CD4-positive, alpha-beta T cell treated with Interleukin-21 for 1 hour (primary cell): ENCODE results near the gene ZBTB42.
A peak's percentile ranks its signal among the peaks of the same experiment; 100 is the strongest.

ENCODE experiments used
- DNase-seq: peaks from one replicate; pipeline ENCODE4 v3.0.0-alpha.2; 2020

ZBTB42 gene

DNA sequence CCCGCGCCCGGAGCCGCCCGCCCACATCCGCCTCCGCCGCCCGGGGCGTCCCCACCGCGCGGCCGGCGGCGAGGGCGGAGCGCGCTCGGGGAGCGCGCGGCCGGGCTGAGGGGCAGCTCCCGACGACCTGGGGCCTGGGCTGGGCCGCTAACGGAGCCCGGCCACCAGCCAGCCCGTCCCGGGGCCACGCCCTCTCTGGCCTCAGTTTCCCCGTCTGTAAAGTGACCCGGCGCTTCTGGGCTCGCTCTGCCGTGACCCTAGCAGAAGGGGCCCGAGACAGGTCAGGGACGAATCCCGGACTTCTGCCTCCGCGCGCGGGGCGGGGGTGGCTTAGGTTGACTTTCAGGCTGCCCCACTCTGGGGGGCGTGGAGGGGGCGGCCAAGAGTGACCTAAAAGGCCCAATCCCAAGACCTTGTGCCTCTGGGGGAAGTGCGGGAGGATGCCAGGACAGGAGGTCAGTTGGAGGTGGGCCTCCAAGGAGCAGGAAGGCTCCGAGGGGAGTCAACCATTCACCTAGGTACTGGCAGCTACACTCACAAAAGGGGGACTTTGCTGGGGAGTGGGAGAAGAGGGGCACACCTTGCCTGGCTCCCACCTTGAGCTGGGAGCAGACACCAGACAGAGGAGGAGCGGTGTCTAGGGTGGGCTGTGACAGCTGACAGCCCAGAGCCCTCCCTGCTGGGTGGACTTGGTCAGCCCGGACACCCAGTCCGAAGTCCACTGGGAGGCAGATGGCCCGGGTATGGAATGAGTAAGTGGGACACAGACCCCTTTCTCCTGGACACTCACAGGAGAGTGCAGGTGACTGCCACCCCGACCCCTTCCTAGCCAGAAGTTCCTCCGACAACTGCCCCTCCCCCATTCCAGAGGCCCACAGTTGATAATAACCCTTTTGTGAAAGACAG lies 4.9 kb upstream of the ZBTB42 start:
- DNase-seq: peak; percentile 74

DNA sequence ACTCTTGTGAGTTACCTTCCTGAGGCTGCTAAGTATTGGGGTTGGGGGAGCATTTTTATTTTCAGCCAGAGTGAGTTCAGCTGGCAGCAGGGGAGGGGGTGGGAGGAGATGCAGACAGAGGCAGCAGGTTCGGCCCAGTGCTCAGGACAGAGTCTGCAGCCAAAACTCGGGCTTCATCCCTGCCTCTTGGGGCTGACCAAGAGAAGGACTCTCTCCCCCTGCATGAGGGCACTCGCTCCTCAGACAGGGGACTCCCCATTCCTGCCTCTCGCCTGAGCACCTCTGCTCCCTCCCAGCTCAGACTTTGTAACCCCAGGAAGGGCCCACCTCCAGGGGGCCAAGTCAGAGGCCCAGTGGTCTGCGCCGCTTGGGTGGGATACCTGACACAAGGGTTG lies 4.2 kb upstream of the ZBTB42 start:
- no peak for DNase-seq

DNA sequence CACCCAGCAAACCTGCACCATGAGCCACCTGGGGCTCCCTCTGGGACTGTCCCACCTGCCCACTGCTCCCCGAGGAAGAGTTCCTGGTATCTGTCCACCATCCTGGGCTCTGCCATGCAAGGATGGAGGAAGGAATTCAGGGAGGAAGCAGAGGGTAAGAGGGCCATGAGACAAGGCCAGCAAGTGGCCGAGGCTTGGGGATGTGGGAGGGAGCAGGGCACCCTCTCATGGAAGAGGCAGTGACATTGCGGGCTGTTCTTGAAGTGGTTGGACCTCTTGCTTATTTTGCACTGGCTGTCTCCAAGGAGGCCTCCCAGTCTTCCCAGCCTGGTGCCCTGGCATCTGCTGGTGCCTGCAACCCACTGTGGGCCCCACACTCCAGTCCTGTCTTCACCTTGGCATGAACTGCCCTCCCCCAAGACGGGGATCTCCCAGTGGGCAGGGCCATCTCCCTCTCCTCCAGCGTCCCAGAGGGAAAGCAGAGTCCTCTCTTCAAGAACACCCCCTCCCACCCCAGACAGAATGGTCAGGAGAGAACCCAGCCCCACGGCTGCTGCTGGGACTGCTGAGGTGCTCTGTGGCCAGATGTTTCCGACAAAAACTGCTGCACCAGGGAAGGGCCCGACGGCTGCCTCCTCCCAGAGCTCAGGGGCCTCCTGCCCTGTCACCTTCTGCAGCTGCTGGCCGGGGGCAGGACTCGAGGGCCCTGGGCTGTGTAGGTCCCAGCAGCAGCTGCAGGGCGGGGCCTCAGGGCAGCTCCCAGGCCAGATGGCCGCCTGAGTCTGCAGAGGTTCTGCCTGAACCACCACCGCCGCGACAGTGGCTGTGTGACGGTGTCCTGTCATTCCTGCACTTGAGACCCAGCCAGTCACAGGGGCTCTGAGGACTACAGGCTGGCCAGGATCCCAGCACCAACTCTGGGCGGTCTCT lies 3.5 kb upstream of the ZBTB42 start:
- no peak for DNase-seq

DNA sequence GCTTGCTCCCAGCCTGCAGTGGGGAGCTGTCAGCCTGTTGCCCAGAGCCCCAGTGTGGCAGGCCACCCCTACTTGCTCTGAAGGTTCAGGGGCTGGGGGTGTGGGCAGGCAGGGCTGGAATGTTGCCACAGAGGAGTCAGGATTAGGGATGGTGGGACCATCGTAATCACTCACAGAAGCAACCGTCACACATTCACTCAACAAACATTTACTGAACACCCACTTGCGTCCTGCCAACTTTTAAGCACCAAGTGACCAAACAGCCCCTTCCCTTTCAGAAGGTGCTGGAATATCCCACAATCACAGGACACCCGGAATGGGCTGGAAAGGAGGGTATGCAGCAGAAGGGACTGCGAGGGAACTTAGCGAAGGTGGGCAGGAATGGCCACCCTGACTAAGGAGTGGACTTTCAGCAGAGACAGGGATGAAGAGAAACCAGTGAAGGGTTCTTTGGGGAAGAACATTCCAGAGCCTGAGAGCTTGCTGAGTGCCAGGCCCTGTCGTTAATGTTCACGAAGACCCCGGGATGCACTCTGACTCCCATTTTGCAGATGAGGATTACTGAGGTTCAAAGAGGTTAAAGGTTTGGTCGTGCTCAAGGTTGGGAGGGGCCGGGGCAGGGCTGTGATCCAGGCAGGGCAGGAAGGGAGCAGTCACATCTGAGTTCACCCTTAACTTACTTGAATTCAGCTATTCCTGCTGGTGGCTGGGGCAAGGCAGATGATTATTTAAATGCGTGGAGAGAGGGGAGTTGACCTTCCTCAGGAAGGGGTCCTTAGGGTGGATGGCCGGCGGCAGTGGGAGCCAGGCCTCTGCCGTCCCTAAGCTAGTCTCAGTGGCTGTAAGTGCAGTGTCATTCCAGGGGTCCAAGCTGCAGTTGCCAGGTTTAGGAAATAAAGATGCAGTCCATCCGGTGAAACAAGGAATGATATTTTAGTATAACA lies 2.3 kb upstream of the ZBTB42 start:
- DNase-seq: no peak

DNA sequence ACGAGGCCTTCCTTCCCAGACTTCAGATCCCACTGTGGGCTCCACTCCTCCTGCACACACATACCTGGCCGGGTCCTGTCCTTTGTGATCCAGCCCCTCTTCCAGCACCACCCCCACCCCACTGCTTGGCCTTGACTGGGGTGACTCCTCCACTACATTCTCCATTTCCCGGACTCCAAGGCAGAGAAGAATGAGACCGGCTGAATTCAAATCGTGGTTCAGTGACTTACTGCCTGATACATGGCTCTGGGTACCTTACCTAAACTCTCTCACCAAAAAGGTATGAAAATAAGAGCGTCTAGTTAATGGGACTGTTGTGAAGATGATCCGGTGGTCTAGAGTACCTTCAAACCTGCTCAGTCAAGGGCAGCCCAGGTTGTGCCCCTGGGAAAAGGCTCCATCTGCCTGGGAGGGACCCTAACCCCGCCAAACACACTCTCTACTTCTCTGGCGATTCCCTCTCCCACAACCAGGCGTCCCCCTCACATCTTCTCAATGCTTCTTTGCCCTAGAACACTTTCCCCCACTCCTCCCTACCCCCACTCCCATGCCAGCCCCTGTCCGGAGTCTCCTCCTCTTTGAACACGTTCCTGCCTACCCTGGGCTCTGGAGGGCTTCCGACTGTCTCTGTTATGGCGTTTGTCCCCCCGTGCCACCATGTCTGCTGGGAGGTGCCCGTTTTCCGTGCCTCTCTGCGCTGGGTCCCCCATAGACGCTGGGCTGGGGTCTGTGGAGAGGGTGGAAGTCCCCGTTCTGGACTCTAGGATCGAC lies 1.5 kb upstream of the ZBTB42 start:
- peak; percentile 32 for DNase-seq

DNA sequence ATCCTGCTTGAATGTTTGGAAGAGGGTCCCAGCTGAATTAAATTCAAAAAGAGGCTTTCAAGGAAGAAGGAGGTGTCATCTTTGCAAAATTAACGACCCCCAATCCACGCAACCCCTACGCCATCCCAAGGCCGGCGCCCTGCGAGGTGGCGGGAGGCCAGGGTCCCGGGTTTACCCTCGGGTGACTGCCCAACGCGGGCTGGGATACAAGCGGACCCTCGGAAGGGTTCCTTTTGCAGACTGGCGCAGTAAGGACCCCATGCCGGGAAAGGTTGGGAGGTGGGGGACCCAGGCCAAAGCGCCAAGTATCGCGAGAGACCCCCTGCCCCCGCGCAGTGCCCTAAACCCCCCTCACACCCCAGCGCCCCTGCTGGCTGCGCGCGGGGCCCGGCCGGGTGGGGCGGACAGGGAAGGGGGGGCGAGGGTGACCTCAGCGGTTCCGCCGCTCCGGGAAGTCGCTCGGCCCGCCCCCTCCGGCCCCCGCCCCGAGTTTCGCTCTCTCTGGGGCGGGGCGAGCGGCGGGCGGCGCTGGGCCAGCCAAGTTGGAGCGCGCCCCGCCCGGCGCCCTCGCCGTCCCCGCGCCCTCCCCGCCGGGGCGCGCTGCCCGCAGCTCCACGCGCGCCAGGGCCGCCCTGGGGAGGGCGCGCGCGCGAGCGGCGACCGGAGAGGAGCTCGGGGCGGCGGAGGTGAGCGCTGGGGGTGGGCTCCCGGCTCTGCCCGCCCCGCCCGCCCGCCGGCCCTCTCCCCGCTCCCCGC lies 708 bp upstream of the ZBTB42 start:
- DNase-seq: peak; percentile 89

DNA sequence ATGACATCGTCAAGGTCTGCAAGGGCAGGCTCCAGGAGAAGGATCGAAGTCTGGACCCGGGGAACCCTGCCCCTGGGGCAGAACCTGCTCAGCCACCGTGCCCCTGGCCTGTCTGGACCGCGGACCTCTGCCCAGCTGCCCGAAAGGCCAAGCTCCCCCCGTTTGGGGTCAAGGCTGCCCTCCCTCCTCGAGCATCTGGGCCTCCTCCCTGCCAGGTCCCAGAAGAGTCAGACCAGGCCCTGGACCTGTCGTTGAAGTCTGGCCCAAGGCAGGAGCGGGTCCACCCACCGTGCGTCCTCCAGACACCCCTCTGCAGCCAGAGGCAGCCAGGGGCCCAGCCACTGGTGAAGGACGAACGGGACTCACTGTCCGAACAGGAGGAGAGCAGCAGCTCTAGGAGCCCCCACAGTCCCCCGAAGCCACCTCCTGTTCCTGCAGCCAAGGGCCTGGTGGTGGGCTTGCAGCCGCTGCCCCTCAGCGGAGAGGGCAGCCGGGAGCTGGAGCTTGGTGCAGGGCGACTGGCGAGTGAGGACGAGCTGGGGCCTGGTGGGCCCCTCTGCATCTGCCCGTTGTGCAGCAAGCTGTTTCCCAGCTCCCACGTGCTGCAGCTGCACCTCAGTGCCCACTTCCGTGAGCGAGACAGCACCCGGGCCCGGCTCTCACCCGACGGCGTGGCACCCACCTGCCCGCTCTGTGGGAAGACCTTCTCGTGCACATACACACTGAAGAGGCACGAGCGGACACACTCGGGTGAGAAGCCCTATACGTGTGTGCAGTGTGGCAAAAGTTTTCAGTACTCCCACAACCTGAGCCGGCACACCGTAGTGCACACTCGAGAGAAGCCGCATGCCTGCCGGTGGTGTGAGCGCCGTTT lies 856 bp downstream of the ZBTB42 start:
- no peak for DNase-seq

DNA sequence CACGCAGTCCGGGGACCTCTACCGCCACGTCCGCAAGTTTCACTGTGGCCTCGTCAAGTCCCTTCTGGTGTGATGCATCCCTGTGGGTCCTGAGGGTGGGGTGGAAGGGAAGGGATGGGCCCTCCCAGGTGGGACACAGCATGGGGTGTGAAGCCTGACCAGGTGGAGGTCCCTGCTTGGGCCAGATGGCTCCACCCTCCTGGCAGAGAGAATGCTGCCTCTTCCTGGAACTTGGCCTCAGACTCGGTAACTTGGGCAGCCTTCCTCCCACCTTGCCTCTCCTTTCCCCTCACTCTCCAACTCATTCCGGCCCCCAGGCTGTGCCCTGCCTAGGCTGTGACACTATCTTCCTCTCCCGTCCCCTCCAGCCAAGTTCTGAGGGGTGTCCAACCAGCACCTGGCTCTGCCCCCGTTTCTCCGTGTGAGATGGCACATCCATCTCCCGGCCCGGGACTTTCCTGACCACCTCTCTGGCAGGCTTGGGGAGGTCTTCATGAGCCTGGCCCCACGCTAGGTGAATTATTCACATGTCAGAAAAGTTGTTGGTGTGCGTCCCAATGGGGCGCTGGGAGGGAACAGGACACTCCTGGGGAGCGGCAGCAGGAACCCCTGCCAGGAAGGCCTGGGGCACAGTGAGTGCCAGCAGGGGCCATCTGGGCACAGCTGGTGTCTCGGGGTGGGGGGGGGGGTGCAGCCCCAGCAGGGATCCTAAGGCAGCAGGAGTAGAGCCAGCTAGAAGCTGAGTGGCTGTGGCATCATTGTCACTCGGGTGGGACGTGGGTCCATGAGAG lies 1.7 kb downstream of the ZBTB42 start:
- no peak for DNase-seq

DNA sequence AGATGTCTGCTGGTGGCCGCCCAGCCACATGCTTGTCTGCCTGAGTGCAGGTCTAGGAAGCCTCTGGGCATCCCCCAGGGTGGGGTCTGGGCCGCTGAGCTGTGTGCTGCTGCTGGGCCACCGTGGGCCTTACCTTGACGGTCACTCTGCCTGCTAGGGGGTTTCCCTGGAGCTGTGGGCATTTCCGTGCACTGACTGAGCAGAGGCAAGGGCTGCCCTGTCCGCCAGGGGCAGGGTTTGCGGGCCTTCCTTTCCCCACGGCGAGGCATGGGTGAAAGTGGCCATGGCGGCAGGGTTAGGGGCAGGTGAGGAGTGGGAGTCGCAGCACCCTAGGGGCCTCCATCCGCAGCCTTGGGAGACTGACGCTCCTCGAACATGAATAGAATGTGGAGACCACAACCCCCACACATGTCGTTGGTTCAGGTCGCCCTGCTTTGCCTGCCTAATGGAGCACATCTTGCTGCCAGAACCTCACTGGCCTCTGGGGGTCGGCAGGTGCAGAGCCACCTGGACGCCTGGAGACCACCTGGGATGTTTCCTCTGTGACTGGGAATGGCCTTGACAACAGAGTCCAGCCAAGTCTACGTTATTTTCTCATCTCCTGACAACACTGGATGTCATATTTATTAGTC lies 2.5 kb downstream of the ZBTB42 start:
- DNase-seq: no peak

DNA sequence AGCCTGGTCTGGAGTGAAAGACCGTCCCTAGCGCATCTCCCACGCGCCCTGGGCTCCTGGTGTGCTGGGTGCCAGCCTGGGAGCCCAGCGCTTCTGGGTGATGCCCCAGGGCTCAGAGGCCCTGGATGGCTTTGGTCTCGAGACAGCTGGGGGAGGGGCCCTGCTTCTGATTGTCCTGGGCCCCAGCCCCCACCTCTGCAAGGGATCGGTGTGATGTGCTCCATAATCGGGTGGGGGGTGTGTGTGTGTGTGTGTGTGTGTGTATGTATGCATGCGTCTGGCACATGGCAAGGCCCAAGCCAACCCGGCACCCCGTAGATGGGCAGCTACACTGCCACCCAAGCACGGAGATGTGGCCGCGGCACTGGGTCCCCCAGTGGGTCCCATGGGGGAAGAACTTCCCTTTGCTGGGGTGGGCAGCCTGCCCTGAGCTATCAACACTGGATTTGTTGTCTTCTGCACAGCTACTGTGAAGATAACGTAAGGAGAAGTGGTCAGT lies 3.1 kb downstream of the ZBTB42 start:
- no peak for DNase-seq

DNA sequence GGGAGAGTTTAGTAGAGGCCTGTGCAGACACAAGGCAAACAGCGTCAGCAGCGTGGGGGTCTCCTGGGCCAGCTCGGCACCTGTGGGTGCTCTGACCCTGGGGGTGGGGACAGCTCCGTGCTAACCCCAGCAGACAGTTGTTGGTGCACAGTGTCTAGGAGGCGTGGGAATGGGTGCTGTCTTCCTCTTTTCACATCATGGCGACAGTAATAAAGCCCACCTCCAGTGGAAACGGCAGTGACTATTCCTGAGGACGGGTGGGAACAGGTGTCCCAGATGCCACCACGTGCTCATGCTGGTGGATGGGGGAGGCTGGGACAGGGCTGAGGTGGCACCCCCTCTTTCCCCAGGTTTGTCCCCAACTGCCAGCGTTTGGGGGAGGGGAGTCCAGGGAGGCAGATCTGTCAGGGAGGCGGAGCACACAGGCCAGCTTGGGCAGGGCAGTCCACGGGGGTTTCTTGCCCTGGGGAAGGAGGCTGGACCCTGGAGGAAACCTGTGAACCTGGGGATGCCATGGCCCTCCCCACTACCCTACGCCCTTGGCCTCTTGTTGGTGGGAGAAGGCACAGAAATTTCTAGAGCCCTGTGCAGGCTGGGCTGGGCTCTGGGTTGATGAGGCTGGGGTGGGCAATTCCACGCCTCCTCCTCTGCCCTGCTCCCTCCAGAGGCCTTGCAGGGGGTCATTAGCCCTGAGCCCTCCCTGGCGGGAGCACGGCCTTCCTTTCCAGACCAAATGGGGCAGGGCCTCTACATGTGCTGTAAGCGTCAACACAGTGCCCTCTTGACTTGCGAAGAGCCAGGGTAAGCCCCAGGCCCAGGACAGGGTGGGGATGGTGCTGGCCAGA lies 3.8 kb downstream of the ZBTB42 start:
- DNase-seq: no peak

DNA sequence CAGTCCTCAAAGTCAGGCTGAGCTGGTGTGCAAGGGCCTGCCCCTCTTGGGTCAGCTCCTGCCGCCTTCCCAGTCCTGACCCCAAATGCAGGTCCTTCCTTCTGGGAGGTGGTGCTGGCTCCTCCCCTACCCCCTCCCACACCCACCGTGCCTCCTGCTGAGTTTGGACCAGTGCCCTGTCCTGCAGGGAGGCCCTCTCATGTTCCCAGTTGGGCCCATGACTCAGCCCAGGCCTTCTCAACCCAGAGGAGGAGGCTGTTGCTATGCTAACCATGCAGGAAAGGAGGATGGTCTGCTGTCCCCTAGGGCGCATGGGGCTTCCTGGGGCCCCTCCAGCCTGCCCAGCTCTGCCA lies 4.4 kb downstream of the ZBTB42 start:
- no peak for DNase-seq

DNA sequence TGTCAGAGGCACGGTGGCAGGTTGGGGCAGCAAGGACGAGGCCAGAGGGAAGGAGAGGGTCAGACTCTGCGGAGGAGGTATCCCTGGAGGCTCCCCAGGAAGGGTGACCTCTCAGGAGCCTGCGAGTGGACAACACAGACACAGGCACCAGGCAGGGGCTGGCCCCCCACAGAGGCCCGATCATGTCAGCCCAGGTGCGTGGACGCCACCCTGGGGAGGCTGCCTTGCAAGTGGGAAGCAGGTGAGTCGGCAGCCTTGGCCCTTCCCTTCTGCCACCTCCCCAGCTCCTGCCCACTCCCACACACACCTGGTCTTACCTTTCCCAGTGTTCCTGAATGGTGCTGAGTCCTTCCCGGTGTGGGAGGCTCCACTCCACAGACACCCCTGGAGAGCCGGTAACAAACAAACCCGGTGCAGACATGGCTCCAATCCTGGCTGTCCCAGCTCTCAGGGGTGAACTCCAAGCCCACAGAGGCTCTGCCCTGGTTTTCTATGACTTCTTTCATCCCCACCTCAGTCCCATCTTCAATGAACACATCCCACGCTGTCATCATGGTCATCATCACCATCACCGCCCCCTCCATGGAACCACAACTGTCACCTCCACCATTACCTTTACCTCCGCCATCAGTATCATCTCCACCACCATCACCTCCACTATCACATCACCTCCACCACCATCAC lies 5.2 kb downstream of the ZBTB42 start:
- no peak for DNase-seq

DNA sequence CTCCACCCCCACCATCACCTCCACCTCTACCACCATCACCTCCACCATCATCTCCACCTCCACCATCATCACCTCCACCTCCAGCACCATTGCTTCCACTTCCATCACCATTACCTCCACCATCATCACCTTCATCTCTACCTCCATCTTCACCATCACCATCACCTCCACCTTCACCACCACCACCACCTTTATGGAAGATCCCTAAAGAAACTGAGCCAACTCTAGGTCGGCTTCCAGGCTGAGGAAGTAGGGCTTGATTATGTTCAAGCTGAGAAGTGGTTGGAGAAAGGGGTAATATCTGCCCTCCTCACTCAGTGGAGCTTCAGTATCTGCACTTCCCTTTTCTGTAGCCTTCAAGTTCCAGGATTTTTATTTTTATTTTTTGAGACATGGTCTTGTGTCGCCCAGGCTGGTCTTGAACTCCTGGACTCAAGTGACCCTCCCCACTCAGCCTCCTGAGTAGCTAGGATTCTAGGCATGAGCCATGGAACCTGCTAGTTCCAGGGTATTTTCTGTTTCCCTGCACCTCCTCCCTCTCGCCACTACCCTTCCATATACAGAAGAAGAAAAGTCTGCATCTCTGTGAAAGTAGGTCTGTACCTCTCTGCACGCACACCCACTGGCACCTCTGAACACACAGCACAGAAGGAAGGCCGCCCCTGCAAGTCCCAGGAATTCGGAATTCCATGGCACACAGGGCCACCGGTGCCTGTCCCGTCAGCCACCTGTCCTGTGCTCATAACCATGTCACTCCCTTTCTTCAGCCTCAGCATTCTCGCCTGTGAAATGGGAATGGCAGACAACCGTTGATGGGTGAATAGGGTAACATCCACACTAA lies 5.9 kb downstream of the ZBTB42 start:
- no peak for DNase-seq

DNA sequence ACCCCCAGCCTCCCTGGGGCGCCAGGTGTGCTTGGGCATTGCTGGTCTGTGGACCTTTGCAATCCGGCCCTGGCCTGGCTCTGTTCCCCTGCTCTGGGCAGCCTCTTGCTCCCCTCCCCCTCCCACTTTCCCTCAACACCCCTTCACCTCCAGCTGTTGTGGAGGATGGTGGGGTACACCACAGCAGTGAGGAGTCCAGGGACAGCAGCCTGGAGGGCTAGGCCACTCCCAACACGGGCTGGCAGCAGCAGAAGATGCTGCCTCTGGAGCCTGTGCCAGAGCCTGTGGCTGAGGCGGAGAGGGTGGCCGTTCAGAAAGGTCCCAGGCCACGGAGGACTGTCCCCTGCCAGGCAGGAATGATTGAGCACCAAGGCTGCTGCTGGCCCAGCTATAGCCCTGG lies 7.6 kb downstream of the ZBTB42 start:
- DNase-seq: no peak

DNA sequence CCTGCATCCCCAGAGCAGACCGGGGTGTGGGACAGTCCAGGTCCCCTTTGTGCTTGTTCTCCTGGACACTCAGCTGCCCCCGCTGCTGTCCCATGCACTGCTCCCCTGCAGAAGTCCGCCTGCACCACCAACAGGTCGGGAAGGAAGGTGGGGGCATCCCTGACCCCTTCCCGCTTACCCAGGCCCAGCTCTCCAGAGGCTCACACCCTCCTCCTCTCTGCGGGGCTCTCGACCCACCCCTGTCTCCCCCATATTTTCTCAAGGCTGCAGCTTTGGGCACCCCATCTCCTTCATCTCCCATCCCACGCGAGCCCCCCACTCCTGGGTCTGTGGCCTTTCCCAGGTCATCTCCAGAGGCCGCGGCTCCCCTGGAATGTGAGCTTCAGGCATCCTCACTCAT lies 9.4 kb downstream of the ZBTB42 start:
- DNase-seq: no peak
